GM21786 (cell line): ENCODE data around the gene BFSP2.
"Not testable (repeated sequence)": the region's sequence is repeated elsewhere in the genome, so short reads cannot be mapped to it uniquely, and the experiment has no call there.

ENCODE experiments used
- ATAC-seq: cut with Tn5 transposase; IDR thresholded peaks from one replicate; pipeline ENCODE4 v1.9.1; 2021; ENCODE audit not compliant: unreplicated experiment

BFSP2 gene

DNA sequence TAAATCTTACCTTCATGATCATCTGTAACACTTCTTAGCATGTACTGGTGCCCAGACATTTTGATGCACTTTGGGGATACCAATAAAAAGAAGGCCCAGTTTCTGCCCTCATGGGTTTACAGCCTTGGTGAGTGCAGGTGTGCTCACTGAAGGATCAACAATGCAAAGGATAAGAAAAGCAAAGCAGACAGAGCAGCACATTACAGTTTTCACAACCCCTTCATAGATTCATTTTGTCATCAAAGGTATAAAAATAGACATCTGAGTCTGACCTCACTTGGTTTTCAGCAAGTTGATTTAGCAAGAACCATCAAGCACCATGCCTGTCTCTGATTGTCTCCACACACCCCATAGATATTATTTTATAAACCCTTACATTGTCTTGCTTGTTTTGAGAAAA, 77.6 kb downstream of the BFSP2 start:
- ATAC-seq: peak; percentile 29

DNA sequence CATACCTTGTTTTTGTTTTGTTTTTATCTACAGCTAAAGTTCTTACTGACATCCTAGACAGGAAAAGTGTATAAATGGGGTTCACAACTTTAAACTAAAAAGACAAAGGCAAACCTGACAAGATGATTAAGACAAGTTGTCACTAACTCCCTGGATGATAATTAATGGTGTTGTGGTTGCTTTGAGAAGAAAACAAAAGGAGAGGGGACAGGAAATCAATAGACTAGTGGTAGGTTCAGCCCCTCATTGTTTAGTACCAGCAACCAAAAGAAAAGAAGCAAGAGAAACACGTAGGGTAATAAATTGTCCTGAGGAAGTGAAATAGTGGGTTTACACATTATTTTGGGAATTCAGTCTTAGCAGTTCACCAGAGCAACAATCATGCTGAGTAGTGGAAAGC, 78.8 kb downstream of the BFSP2 start:
- ATAC-seq: no peak

DNA sequence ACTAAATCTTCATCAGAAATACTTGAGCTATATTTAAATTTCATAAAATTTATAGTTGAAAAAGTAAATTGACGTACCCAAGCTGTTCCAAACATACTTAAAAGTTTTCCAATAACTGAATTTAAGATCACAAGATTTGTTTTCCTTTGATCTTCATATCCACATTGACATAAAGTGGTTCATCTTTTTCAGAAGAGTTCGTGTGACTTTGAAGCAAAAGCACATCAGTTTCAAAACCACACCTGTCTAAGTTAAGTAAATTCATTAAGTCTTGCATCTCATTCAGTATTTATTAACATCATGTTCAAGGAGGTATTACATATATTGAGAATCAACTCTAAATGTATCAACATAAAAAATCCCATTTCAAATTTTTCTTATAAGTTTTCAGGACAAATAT, 79.5 kb downstream of the BFSP2 start:
- no peak for ATAC-seq

DNA sequence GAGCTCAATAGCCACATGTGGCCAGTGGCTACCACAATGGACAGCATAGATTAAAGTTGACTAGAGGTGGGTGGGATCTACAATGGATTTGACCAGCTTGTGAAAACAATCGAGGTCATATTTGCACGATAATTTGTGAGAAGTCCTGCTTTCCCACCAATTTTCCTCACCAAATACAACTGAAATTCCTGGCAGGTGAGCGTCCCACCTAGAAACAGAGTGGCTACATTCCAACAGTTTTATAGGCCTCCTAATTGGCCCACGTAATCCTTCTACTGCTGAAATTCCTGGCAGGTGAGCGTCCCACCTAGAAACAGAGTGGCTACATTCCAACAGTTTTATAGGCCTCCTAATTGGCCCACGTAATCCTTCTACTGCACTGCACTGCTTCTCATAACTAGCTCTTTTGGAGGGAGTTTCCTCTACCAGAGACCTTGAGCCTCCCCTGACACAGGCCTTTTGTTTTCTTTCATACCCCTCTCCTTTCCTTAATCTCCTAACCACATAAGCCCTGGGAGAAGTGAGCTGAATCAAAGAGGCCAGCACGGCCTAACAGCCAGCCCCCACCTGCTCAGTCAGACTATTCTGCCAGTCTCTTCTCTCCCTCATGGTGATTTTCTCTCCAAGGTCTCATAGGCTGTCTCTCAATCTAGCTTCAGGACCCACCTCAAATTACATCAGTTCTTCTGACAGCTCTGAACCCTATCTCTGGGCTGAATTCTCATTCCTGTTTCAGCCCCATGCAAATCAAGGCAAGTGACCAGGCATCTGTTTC, 80.2 kb downstream of the BFSP2 start:
- ATAC-seq: peak; percentile 53

DNA sequence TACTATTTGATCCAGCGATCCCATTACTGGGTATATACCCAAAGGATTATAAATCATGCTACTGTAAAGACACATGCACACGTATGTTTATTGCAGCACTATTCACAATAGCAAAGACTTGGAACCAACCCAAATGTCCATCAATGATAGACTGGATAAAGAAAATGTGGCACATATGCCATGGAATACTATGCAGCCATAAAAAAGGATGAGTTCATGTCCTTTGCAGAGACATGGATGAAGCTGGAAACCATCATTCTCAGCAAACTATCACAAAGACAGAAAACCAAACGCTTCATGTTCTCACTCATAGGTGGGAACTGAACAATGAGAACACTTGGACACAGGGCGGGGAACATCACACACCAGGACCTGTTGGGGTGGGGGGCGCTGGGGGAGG, 82.6 kb downstream of the BFSP2 start:
- ATAC-seq: not testable (repeated sequence)

DNA sequence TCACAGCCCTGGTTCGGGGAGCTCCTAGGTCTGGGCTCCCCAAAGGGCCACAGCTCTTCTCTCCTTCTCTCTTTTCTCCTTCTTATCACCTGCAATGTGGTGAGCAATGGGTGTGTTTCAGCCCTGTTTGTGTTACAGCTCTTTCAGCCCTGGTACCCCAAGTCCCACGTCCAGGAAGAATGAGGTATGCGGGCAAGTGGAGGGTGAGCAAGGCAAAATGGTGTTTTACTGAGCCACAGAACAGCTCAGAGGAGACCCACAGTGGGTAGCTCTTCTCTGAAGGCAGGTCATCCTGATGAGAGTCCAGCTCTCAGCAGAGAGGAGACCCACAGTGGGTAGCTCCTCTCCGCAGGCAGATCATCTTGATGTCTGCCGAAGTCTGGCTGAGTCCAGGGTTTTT, 86.8 kb downstream of the BFSP2 start:
- ATAC-seq: no peak

DNA sequence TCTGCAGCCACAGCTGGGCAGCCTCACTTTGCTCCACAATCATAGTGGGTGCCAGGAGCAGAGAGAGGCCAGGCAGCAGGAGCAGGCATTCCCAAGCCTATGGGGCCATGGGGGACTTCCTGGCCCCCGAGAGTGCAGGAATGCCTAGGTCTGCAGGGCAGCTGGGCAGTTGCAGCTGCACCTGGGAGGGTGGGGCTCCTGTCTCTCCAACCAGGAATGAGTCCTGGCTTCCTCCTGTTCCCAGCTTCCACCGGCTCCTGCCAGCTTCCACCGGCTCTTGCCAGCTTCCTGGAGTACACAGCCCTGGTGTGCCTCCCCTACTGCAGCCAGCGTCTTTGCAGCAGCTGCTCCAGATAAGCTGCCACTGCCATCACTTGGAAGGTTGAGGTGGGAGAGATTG, 87.3 kb downstream of the BFSP2 start:
- ATAC-seq: no peak

DNA sequence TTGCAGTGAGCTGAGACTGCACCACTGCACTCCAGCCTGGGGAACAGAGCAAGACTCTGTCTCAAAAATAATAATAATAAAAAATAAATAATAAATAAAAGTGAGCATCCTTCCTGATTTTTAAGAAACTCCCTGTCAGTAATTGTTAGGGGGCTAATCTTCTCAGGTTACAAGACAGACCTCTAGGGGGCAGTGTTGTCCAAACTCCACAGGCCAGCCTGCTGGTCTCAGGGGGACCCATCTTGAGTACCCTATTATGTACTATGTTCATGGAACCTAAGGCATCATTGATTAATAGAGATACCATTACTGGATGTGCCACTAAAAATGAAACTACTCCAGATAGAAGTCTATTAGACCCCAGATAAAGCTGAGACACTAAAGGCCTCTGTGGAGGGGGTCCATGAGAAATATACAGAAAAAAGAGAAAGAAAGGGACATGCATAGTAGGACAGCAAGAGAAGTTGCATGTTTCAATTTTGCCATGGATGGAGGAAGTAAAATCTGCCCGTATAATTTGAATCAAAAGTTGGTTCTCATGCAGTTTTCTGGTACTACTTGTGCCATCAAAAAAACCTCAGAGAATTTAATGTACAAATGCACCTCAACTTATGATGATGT, 88.2 kb downstream of the BFSP2 start:
- no peak for ATAC-seq

DNA sequence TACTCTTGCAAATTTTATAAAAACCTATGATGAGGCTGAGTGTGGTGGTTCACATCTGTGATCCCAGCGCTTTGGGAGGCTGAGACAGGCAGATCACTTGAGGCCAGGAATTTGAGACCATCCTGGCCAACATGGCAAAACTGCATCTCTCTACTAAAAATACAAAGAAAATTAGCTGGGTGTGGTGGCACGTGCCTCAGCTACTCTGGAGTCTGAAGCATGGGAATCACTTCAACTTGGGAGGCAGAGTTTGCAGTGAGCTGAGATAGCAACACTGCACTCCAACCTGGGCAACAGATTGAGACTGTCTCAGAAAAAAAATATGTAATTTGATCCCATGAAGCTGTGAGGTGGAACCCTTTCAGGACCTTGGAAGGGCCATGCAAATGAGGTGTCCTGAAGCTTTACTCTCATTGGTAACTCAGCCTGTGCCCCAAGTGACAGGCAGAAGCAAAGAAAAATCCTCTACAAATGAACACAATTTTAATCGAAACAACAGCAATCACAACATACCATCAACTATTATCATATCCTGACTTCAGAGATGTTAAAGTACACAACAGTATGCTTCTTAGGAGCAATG, 89.0 kb downstream of the BFSP2 start:
- no peak for ATAC-seq

DNA sequence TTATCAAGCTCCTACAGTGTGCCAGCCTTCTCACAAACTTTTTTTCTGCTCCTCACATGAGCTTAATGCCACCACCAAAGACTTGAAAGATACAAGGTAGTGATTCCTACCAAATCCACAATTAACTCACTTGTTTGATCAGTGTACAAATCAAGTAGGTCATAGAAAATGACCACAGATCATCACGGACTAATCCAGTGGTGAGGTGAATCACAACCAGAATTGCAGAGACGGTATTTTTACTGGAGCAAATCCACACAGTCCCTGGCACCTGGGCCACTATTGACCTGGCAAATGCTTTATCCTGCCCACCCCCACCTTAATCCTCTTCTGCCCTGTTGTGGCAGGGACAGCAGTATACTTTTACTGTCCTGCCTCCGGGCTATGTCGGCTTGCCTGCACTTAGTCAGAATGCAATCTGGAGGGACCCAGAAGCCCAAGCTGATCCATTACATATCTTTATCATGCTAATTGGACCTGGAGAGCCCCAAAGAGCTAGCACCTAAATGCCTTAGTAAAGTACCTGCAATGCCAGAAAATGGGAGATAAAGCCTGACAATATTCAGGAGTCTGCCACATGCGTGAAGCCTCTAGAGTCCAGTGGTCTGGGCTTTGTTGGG, 89.7 kb downstream of the BFSP2 start:
- no peak for ATAC-seq

DNA sequence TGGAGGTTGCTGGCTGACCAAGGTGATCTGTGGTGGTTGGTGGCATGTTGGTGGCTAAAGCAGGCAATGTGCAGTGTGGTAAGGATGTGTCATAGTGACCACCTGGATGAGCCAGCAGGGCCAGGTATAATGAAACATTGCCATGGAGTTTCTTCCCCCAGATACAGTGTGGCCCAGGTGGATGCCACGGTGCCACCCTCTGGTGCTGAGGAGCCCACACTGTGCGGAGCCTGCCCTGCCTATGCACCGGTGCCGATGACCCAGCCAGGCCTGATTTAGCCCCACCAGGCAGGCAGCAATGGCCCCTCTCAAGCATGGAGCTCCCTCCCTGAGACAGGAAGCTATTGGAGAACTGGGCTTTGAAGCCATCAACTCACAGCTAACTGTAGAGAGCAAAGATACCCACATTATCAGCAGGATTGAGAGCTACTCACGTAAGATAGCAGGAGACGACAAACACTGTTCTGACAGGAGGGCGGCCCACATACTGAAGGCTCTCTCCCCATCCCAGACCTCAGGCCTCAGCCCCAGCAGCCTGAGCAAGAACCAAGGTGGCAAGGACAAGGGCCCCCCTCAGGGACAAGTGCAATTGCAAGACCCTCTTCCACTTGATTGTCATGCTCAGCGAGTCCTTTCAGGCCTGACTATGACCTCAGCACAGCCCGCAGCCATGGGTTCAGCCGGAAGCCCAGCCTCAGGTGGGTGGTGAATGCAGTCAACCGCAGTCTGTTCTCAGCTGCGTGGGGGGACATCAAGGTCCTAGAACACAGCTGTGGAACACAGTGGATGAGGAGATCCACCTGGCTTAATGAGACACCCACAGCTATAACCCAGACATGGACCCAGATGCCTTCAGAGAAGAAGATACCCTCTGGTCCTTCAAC, 90.9 kb downstream of the BFSP2 start:
- ATAC-seq: peak; percentile 88

DNA sequence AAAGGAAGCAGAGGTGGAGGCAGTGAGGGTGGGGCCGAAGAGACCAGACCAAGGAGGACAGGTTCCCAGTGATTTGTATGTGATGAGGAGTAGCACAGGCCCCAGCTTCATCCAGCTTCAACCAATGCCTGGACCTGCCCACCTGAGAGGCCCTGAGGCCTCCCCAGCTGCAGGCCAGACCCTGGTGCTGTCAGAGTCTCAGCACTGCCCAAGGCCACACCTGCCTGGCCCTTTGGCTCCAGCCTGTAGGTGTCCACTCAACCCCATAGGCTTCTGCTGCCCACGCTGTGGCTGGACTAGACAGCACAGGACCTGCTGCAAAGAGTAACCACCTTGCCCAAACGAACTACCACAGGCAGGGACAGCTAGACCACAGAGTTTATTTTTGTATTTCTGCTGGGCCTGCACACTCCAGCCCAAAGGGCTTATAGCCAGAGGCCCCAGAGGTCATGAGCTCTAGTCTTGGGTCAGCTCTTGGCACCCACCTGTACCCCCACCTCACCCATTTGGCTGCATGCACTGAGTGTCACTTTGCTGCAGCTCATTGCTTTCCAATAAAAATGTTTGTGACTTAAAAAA, 91.7 kb downstream of the BFSP2 start:
- ATAC-seq: peak; percentile 8

DNA sequence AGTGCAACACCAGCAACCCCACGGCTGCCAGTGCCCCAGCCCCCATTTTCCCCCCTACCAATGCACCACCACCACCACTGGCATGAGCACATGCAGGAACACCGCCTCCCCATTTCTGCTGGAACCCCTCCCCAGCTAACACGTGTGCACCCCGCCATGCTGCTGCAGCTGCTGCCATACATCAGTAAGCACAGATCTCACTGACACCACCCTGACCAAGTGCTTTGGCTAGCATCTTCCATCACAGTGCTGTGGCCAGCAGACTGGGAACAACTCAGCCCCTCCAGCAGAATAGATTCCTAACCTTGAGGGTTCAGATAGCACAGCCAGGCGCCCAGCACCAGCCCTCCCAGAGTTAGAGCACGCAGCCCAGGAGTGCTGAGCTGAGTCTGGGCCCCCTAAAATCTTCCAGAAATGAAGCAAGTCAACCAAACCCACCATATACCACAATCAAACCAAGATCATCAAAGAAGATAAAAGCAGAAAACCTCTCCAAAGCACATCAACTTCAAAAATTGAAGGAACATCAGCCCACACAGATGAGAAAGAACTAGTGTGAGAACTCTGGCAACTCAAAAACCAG, 92.4 kb downstream of the BFSP2 start:
- no peak for ATAC-seq

DNA sequence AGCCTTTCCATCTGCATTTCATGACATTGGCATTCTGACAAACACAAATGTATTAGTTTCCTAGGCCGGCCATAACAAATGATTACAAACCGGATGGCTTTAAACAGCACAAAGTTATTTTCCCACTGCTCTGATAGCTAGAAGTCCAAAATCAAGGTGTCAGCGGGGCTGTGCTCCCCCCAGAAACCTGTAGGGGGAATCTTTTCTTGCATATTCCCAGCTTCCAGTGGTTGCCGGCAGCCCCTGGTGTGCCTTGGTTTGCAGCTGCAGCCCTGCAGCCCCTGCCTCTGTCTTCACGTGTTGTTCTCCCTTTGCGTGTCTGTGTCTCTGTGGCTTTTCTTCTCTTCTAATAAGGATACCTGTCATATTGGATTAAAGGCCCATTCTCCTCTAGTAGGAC, 94.6 kb downstream of the BFSP2 start:
- ATAC-seq: no peak

DNA sequence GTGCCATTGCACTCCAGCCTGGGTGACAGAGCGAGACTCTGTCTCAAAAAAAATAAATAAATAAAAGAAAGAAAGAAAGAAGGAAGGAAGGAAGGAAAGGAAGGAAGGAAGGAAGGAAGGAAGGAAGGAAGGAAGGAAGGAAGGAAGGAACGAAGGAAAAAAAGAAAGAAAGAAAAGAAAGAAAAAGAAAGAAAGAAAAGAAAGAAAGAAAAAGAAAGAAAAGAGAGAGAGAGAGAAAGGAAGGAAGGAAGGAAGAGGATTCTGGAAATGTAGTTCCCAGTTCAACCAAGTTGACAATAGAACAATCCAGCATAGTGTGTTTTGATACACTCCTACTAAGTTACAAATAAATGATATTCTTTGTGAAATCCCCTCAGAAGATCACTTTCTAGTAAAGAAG, 102.7 kb downstream of the BFSP2 start:
- not testable (repeated sequence) for ATAC-seq

DNA sequence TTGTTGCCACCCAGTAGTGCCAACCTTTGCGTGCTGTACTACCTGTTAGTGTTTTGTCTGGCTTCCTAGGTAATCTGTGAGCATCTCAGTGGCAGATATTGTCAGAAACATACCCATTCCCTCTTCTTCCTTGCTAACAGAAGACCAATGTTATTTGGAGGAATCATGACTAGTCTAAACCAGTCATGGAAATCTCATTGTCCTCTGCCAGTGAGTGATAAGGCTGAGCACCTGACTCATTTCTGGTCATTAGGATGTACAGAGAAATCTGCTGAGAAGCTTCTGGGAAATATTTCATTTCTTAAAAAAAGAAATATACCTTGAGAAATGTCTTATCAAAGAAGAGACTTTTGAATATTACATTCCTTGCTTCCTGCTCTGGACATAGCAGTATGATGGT, 103.6 kb downstream of the BFSP2 start:
- ATAC-seq: no peak

DNA sequence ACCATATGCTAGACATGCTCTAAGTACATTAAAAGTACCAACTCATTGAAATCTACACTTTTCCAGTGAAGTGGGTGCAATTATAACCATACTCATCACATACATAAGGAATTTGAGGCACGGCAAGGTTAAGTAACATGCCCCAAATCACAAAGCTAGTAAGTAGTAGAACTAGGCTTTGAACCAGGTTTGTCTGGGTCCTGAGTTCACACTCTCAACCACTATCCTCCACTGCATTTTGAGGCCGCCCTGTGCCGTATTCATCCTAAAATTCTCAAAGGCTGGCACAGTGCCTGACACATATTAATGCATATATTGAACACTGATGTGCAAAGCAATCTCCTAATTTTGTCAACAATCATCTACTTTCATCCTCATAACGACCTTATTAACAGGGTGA, 104.9 kb downstream of the BFSP2 start:
- ATAC-seq: no peak

DNA sequence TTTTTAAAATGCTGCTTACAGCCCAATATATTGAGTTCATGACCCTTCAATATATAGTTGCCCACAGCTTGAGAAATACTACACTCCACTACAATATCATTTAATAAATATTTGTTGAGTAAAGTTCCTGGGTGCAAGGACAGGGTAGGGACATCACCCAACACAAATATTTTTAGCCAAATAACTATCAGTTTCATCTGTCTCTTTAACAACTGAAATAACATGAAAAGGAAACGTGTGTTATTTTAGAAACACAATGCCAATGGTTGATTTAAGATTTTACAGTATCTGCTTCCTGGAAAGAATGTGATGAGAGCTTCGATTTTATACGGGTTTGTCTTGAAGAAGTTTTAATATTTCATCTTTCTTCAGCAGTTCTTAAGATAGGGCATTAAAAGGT, 106.0 kb downstream of the BFSP2 start:
- ATAC-seq: peak; percentile 48

DNA sequence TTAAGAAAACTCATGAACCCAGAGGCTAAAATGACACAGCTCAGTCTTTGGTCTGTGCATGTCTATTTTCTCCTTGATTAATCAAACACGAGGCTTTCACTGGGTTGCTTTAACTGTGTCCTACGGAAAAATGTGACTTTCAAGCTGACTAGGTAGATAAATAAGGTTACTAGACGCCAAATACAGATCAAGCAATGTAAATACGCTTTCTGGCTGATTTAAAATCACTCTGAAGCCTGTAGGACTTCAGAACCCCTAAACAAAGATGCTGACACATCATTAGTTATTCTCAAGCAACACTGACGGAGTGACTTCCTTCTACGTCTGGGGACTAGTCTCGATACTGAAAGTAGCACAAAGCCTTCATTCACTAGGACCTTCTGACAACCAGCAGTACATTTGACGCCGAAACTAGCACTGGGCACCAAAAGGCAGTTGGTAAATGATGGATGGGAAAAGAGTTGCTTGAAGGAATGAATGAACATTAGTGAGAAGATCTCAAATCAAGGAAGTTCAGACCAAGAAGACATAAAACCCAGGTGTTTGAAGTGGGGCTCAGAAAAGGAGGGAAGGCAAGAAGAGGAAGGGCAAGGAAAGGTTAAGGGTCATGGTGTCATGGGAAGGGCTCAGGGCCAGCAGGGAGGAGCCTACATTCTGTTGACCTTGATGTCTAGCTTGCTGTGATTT, 106.5 kb downstream of the BFSP2 start:
- peak; percentile 95 for ATAC-seq

DNA sequence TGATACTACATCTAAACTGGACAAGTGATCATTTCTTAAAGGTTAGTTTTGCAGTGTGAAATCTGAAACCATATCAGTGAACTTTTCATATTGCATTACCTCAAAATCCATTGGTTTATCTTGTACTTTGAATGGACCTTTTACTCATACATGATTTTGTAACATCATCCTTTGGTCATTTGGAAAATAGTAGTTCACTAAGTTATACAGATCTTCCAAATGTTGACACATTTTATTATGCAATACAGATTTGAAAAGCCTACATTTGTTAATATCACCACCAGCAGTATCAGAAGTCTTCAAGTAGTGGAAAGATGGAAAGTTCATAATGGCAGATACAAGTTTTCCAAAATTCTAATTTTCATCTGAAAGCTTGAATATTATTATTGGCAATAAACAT, 109.6 kb downstream of the BFSP2 start:
- no peak for ATAC-seq
